MM.1S (cell line): ENCODE data around the gene MYO1H.
"Not testable (repeated sequence)": the region's sequence is repeated elsewhere in the genome, so short reads cannot be mapped to it uniquely, and the experiment has no call there.

Source experiments
- DNase-seq: peaks from one replicate; pipeline ENCODE4 v3.0.0-alpha.2; 2015
- H2AFZ ChIP-seq: fragments of 300-600 bp; sonication (generic); 2 replicates; pipeline ENCODE4 v1.6.0; 2016; ENCODE audit warnings: antibody characterized with exemption, low read length
- H3F3A ChIP-seq: fragments of 300-600 bp; sonication (generic); 2 replicates; pipeline ENCODE4 v1.6.1; 2016; ENCODE audit warnings: mild to moderate bottlenecking, antibody characterized with exemption, low read length, moderate library complexity, mixed read lengths; ENCODE audit not compliant: insufficient read depth
- H3K27ac ChIP-seq: fragments of 300-600 bp; sonication (generic); 2 replicates; pipeline ENCODE4 v1.5.1; 2016; ENCODE audit warnings: mild to moderate bottlenecking, low read length
- H3K27me3 ChIP-seq: fragments of 300-600 bp; sonication (generic); replicated peaks from 2 replicates; pipeline ENCODE4 v1.6.0; 2016; ENCODE audit warnings: low read length; ENCODE audit not compliant: insufficient read depth
- H3K36me3 ChIP-seq: fragments of 300-600 bp; sonication (generic); replicated peaks from 2 replicates; pipeline ENCODE4 v1.6.1; 2016; ENCODE audit warnings: mild to moderate bottlenecking, low read length, mixed read lengths; ENCODE audit not compliant: insufficient read depth
- H3K4me1 ChIP-seq: fragments of 300-600 bp; sonication (generic); 2 replicates; pipeline ENCODE4 v1.6.1; 2016; ENCODE audit warnings: low read length, mixed read lengths
- H3K4me2 ChIP-seq: fragments of 300-600 bp; sonication (generic); 2 replicates; pipeline ENCODE4 v1.6.0; 2016; ENCODE audit warnings: low read depth, low read length
- H3K4me3 ChIP-seq: fragments of 300-600 bp; sonication (generic); 2 replicates; pipeline ENCODE4 v1.5.1; 2016; ENCODE audit warnings: low read length, mixed read lengths
- H3K79me2 ChIP-seq: fragments of 300-600 bp; sonication (generic); 2 replicates; pipeline ENCODE4 v1.6.1; 2016; ENCODE audit warnings: mixed run types, low read length, mixed read lengths
- H3K9ac ChIP-seq: fragments of 300-600 bp; sonication (generic); 2 replicates; pipeline ENCODE4 v1.6.1; 2016; ENCODE audit warnings: low read length, mixed read lengths
- H3K9me2 ChIP-seq: fragments of 300-600 bp; sonication (generic); replicated peaks from 2 replicates; pipeline ENCODE4 v1.6.1; 2016; ENCODE audit warnings: mild to moderate bottlenecking, low read length, mixed read lengths; ENCODE audit not compliant: insufficient read depth
- H3K9me3 ChIP-seq: fragments of 300-600 bp; sonication (generic); replicated peaks from 2 replicates; pipeline ENCODE4 v1.6.1; 2016; ENCODE audit warnings: mild to moderate bottlenecking, low read length, mixed read lengths; ENCODE audit not compliant: insufficient read depth
- H4K20me1 ChIP-seq: fragments of 300-600 bp; sonication (generic); 2 replicates; pipeline ENCODE4 v1.6.1; 2016; ENCODE audit warnings: mild to moderate bottlenecking, low read length, moderate library complexity, mixed read lengths; ENCODE audit not compliant: insufficient read depth
- CTCF ChIP-seq: fragments of 300-600 bp; sonication (generic); IDR thresholded peaks from 2 replicates; pipeline ENCODE4 v1.5.1; 2016; ENCODE audit warnings: antibody characterized with exemption, low read length, mixed read lengths
- EZH2 ChIP-seq: fragments of 300-600 bp; sonication (generic); optimal IDR thresholded peaks from 2 replicates; pipeline ENCODE3; 2017; ENCODE audit warnings: low read depth, mild to moderate bottlenecking, antibody characterized with exemption, low read length, mixed read lengths
- EZH2phosphoT487 ChIP-seq: fragments of 300-600 bp; sonication (generic); IDR thresholded peaks from 2 replicates; pipeline ENCODE4 v1.6.1; 2018; ENCODE audit warnings: antibody characterized with exemption, low read length

Gene MYO1H

GRCh38 chr12:109436188-109436560 is 88.5 kb downstream of the MYO1H start:
- no peaks in the 10 kb centered on the region for H3K9me3 ChIP-seq
- no peak overlapping the region for H3K27ac ChIP-seq
- H3K4me3 ChIP-seq = no peak overlapping the region
- DNase-seq = no peak
- H3F3A ChIP-seq = no peaks in the 10 kb centered on the region
- H3K4me1 ChIP-seq = no peaks in the 10 kb centered on the region; the same call in 1 of the 2 replicates
- no peak overlapping the region for H3K4me2 ChIP-seq
- no peaks in the 10 kb centered on the region for H3K79me2 ChIP-seq
- no peaks in the 10 kb centered on the region for H3K9me2 ChIP-seq
- H4K20me1 ChIP-seq = no peaks in the 10 kb centered on the region
- no peak overlapping the region for H3K9ac ChIP-seq
- no peaks in the 10 kb centered on the region for H3K27me3 ChIP-seq
- no peaks in the 10 kb centered on the region for H3K36me3 ChIP-seq
- H2AFZ ChIP-seq = no peak overlapping the region
- TF ChIP-seq EZH2phosphoT487 (no peak), EZH2 (no peak), CTCF (no peak)

- H3K4me2 ChIP-seq = no peak overlapping the region
- H2AFZ ChIP-seq = no peak overlapping the region
- no peaks in the 10 kb centered on the region for H4K20me1 ChIP-seq
- no peak overlapping the region for H3K4me3 ChIP-seq
- no peak for DNase-seq
- H3K9me3 ChIP-seq = no peaks in the 10 kb centered on the region
- H3K36me3 ChIP-seq = no peaks in the 10 kb centered on the region
- TF ChIP-seq EZH2 (no peak), EZH2phosphoT487 (no peak)
- H3K27me3 ChIP-seq = no peaks in the 10 kb centered on the region
- H3K4me1 ChIP-seq = no peaks in the 10 kb centered on the region
- no peak overlapping the region for H3K27ac ChIP-seq
- H3K9ac ChIP-seq = no peak overlapping the region
- no peaks in the 10 kb centered on the region for H3K79me2 ChIP-seq
- H3K9me2 ChIP-seq = no peaks in the 10 kb centered on the region
- no peaks in the 10 kb centered on the region for H3F3A ChIP-seq
Measured at GRCh38 chr12:109439181-109439580, 91.5 kb downstream of the MYO1H start.

- H3K79me2 ChIP-seq, H3K4me3 ChIP-seq, H3K27me3 ChIP-seq, H4K20me1 ChIP-seq, H3K27ac ChIP-seq, DNase-seq, H3K9me2 ChIP-seq, H3K4me1 ChIP-seq, H3K4me2 ChIP-seq, H3K36me3 ChIP-seq, H2AFZ ChIP-seq, H3K9ac ChIP-seq, H3F3A ChIP-seq, H3K9me3 ChIP-seq: not testable (repeated sequence)
Measured at GRCh38 chr12:109439951-109440350, 92.3 kb downstream of the MYO1H start.

- no peaks in the 10 kb centered on the region for H3K79me2 ChIP-seq
- DNase-seq = no peak
- H3K4me1 ChIP-seq = no peaks in the 10 kb centered on the region
- H3K9me2 ChIP-seq = no peaks in the 10 kb centered on the region
- H3K9me3 ChIP-seq = no peaks in the 10 kb centered on the region
- H4K20me1 ChIP-seq = no peaks in the 10 kb centered on the region
- no peak overlapping the region for H3K4me3 ChIP-seq
- no peak overlapping the region for H2AFZ ChIP-seq
- H3K27me3 ChIP-seq = no peaks in the 10 kb centered on the region
- no peak for TF ChIP-seq EZH2phosphoT487
- no peak overlapping the region for H3K4me2 ChIP-seq
- no peak overlapping the region for H3K9ac ChIP-seq
- no peaks in the 10 kb centered on the region for H3F3A ChIP-seq
- no peak overlapping the region for H3K27ac ChIP-seq
- H3K36me3 ChIP-seq = no peaks in the 10 kb centered on the region
Measured at GRCh38 chr12:109440851-109441490, 93.3 kb downstream of the MYO1H start.

- Histone ChIP-seq H3K9ac (no peak overlapping the region), H3K27me3 (no peaks in the 10 kb centered on the region), H3K9me2 (no peaks in the 10 kb centered on the region), H3K4me1 (no peaks in the 10 kb centered on the region), H2AFZ (no peak overlapping the region), H3K9me3 (no peaks in the 10 kb centered on the region), H3K4me2 (no peak overlapping the region), H3K27ac (no peak overlapping the region), H3K4me3 (no peak overlapping the region), H3K79me2 (no peaks in the 10 kb centered on the region), H3K36me3 (no peaks in the 10 kb centered on the region), H4K20me1 (no peaks in the 10 kb centered on the region), H3F3A (no peaks in the 10 kb centered on the region)
- TF ChIP-seq CTCF = no peak
- TF ChIP-seq EZH2 = no peak
- TF ChIP-seq EZH2phosphoT487 = no peak
- no peak for DNase-seq
Measured at GRCh38 chr12:109443794-109444193, 96.1 kb downstream of the MYO1H start.
